Iris pigment epithelial cell (primary cell): ENCODE measurements around the gene SAMD4A.

ENCODE experiments used
- DNase-seq: peaks from one replicate; pipeline ENCODE4 v3.0.0-alpha.2; 2011; ENCODE audit warnings: low read depth

SAMD4A gene, protein sequence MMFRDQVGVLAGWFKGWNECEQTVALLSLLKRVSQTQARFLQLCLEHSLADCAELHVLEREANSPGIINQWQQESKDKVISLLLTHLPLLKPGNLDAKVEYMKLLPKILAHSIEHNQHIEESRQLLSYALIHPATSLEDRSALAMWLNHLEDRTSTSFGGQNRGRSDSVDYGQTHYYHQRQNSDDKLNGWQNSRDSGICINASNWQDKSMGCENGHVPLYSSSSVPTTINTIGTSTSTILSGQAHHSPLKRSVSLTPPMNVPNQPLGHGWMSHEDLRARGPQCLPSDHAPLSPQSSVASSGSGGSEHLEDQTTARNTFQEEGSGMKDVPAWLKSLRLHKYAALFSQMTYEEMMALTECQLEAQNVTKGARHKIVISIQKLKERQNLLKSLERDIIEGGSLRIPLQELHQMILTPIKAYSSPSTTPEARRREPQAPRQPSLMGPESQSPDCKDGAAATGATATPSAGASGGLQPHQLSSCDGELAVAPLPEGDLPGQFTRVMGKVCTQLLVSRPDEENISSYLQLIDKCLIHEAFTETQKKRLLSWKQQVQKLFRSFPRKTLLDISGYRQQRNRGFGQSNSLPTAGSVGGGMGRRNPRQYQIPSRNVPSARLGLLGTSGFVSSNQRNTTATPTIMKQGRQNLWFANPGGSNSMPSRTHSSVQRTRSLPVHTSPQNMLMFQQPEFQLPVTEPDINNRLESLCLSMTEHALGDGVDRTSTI

DNA sequence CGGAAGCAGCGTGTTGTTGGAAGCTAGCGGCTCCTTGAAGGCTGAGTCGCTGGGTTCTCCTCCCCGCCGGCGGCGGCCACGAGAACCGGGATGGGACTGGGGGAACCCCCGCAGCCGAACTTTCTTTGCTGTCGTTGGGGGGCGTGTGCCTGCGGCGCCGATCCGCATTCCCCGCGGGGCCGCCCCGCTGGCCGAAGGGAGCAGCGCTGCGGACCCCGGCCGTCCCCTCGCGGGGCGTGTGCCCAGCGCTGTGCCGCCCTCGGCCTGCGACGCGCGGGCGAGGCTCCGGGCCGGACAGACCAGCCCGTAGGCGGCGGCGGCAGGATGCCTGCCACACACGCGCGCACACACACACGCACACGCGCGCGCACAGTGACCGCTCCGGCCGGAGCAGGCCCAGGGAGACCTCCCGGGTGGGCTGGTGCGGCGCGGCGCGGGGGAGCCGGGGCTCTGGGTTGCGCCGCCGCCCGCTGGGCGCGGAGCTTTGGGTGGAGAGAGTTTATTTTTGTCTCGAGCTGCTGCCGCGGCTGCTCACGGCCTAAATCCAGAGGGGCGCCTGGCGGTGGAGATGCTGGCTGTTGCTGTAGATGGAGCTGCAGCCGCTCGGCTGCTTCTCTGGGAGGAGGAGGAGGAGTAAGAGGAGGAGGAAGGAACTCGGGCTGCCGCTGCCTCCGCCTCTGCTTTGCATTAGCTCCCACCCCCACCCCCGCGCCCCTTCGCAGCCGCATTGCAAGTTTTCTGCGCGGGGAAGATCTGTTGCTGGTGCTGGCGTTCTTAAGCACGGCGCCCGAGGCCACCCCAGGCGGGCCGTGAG lies at the start of gene SAMD4A:
TSS of gene SAMD4A (plus strand) at position 719 of the 814 bp plus-strand sequence. CDS start 789 bp downstream, outside the sequence.
- DNase-seq, result peak; percentile 91

DNA sequence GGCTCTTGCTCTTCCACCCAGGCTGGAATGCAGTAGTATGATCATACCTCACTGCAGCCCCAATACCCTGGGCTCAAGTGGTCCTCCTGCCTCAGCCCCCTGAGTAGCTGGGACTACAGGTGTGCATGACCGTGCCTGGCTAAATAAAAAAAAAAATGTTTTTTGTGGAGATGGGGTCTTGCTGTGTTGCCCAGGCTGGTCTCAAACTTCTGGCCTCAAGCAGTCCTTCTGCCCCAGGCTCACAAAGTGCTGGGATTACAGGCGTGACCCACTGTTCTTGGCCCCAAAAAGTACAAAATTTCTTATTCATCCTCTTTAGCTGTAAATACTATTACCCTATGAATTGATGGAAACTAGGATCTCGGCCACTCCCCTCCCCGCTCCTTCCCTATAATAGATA lies 42.5 kb upstream of the SAMD4A start:
- no peak for DNase-seq

DNA sequence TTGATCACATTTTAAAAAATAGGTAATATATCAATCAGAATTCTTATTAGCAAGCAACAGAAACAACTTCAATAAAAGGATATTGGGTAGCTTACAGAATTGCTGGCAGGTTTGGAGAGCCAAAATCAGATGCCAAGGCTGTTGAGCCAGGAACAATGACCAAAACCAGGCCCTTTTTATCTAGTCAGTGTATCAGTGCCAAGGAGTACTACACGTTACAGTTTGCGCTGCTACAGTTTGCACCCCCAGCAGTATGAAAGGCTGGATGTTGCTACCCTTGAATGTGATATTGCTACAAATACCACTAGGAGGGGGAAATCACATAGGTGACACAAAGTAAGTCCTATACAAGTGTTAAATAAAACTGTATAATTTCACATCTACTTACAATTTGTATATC lies 38.0 kb upstream of the SAMD4A start:
- DNase-seq, result no peak

DNA sequence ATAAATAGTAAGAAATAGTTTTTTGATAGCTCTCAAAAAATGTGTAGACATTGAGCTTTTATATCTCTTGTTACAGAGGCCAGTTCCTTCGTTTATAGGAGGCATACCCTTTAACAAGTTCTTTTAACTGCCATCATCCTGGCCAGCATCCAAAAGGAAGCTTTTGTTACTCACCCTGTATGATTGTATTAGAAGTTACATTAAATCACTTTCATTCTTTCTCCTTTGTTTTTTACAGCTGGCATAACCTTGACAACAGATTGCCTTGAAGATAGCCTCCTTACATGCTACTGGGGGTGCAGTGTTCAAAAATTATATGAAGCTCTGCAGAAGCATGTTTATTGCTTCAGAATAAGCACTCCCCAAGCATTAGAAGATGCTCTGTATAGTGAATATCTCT lies 37.1 kb upstream of the SAMD4A start:
- DNase-seq, result peak; percentile 70

DNA sequence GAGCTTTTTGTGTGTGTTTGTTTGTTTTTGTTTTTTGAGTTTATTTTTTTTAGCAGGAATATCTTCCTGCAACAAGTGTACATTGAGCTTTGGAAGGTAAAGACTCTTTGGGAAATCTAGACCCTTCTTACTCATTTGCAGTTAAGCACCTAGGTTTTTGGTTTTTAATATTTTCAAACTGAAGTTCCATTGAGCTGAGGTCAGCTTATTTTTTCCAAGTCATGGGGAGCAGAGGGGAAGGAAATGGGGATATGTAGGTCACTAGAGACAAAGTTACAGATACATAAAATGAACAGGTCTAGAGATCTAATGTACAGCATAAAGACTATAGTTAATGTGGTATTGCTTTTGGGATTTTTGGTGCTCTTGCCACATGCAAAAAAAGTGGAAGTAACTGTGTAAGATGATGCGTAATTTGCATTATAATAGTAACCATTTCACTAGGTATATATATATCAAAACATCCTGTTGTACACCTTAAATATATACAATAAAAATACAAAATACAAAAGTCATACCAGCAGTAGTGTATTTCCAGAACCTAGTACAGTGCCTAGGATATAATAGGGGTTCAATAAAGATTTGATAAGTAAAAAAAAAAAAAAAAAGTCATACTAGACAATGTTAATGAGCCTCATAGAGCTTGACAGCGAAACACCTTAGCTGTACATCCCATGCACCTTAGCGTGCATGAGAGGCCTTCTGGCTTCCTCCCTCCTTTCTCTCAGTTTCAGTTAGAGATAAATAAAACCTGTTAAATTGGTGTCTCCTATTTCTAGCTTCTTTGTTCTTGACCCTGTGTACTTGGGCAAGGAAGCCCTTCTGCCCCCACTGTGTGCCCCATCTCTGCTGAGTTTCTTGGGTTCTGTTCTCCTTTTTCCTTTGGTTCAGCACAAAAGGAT lies 34.6 kb upstream of the SAMD4A start:
- no peak for DNase-seq

DNA sequence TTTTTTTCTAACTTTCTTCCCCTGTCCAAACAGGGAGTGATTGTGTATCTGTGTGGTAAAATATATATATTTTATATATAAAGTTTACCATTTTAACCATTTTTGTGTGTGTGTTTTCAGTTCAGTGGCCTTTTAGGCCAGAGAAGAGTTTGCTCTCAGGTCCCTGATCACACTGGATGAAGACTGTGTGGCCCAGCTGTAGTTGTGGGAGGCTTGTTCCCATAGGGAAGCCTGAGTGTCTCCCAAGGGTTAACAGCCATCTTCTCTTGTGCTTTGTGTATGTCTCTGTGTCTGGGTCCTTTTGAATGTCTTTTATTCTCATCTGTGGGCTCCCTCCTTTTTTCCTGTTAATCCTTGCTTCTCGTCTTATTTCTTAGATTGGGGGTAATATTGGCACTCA lies 33.8 kb upstream of the SAMD4A start:
- no peak for DNase-seq

DNA sequence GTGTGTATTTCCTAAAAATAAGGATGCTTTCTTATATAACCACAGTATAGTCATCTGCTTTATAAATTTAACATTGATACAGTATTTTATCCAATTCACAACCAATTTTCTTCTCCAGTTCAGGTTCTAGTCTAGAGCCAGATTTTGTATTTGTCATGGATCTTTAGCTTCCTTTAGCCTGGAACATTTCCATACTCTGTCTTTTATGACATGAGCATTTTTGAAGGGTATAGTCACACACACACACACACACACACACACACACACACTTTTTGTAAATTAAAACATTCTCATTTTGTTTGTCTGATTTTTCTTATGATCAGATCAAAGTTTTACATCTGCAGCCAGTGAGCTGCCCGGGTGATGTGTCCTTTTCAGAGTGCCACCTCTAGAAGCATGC lies 31.8 kb upstream of the SAMD4A start:
- DNase-seq, result no peak

DNA sequence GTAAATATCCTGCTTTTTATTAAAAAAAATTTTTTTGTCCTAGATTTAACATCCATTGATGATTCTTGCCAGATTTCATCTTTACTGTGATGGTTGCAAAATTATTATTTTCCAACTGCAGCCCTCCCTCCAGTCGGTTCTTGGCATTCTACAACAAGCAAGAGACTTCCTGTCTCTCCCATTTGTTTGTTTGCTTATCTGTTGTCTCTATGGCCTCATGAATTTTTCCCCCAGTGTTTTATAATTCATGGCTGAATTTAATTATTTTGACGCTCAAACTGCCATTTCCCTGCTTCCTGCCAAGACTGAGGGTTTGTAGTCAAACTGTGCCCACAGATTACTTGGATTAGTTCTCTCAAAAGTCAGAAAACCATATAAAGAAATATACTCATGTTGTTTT lies 31.3 kb upstream of the SAMD4A start:
- no peak for DNase-seq

DNA sequence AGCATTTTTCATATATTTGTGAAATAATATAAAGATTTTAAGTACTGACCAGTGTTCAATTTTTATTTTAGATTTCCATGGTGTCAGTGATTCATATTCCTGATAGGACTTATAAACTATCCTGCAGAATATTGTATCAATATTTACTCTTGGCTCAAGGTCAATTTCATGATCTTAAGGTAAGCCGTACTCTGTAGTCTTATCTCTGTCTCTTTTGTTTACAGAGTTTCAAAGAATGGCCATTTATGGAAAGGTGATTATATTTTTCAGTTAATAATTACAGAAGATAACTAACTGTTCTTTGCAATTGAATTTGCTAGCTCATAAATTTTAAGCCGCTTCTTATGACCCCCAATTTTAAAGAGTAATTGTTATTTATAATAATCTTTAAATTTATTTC lies 29.3 kb upstream of the SAMD4A start:
- DNase-seq, result no peak

DNA sequence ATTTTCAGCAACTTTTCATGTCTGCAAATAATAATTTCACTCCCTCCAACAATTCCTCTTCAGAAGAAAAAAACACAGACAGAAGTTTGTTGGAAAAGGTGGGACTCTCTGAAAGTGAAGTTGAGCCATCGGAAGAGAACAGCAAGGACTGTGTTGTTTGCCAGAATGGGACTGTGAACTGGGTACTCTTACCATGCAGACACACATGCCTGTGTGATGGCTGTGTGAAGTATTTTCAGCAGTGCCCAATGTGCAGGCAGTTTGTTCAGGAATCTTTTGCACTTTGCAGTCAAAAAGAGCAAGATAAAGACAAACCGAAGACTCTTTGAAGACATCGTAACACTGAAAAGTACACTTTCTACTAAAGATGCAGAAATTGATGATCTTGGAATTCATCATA lies 28.9 kb upstream of the SAMD4A start:
- no peak for DNase-seq

DNA sequence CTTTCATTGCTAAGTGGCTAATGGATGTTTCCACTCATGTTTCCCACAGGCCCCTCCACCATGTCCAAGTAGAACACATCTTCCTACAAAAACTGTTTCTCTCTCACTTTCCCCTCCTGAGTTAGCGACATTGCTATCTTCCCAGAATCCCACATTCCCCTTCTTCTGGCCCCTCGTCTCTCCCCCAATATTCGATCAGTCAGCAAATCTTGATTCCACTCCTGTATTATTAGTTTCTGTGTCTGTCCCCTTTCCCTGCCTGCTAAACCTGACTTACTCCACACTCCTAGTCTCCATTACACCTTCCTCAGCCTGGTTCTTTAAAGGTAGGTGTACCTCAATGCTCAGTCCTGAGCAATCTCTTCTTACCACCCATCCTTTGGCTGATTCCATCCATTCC lies 19.3 kb upstream of the SAMD4A start:
- no peak for DNase-seq

DNA sequence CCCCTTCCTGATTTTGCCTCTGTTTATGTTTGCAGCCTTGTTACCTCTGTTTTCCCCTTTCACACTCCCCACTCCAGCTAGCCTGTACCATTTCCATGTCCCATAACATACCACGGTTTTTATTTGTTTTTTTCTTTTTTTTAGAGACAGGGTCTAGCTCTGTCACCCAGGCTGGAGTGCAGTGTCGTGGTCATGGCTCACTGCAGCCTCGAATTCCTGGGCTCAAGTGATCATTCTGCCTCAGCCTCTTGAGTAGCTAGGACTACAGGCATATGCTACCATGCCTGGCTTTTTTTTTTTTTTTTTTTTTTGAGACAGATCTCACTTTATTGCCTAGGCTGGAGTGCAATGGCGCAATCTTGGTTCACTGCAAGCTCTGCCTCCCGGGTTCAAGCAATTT lies 18.4 kb upstream of the SAMD4A start:
- no peak for DNase-seq

DNA sequence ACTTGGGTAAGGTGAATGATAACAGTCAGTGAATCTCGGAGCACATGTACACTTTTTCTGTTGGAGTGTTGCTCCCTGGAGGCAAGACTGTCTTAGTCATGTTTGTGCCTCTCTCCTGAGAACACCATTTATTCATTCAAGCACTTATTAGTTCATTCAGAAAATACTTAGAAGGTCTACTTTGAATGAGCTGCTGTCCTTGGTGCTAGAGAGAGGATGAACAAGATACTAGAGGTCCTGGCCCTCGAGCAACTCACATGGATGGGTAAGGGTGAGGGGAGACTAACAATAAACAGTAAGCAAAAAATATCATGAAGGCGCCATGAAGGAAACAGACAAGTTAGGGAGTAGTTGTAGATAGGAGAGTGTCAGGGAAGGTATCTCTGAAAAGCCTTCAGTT lies 17.1 kb upstream of the SAMD4A start:
- DNase-seq, result peak; percentile 37

DNA sequence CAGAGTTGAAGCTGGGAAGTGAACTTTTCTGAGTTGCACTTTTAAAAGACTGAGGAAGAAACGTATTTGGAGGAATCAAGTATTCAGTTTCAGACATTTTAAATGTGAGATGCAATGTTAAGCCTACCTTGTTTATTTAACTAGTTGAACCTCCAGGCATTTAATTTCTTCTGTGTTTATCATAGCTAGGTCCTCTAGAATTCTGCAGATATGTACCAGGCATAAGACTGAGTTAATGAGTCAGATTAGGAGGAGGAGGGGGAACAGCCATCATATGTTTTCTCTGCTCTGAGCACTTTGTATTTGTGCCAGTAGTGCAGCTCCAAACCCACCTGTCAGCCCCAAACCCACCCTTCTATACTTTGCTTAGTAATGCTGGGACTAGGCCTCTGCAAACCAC lies 16.4 kb upstream of the SAMD4A start:
- peak; percentile 46 for DNase-seq

DNA sequence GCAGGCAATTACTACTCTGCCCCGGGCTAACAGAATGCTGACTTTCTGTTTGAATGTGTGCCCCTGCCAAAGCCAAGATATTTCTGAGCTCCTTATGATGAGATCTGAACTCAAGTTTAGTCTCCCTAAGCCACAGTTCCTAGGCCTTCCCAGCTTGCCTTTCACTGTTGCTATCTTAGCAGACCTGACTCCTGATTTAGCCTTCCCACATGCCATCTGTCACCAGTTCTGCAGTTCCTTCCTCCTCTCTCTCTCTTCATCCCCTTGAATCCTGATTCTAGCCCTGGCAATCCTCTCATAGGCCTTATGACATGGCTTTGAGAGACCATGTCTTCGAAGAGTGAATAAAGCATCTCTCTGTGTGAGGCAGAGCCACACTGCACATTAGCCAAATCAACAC lies 12.5 kb upstream of the SAMD4A start:
- DNase-seq, result no peak

DNA sequence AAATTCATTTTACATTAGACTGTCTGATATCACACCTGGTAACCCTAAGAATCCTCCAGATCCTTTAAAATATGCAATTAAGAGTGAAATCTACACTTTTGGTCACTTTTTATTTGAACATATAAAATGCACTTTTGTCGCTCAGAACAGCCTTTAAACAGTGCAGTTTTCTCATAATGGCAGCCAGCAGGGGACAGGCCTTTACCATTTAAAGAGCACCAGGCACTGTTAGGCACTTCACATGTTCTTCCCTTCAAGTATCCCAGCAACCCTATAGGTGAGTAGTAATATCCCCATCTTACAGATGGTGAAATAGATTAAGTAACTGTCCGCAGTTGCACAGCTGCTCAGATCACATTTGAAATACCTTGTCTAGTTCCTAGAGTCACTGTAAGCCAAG lies 11.3 kb upstream of the SAMD4A start:
- DNase-seq, result no peak

DNA sequence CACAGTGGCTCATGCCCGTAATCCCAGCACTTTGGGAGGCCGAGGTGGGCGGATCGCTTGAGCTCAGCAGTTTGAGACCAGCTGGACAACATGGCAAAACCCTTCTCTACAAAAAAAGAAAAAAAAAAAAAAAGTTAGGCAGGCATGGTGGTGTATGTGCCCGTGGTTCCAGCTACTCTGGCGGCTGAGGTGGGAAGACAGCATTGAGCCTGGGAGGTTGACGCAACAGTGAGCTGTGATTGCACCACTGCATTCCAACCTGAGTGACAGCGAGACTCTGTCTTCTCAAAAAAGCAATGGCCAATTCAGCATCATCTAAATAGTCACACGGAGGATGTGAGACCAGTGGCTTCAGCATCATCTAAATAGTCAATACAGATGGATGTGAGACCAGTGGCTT lies 10.4 kb upstream of the SAMD4A start:
- no peak for DNase-seq

DNA sequence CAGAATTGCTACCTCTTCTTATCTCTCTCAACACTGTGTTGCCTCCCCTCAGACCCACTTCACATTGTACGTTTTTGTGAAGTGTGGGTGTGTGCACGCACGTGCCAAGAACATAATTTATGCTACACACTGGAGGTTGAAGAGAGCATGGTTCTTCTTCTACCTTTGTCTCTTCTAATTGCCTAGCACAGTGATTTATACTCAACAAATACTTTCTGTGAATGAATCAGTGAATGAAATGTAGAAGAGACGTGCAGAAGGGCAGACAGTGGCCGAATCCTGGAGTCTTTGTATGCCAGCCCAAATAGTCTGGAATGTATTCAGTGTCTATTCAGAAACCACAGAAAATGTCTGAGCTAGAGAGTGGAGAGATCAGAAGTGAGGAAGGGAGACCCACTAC lies 4.6 kb upstream of the SAMD4A start:
- no peak for DNase-seq

DNA sequence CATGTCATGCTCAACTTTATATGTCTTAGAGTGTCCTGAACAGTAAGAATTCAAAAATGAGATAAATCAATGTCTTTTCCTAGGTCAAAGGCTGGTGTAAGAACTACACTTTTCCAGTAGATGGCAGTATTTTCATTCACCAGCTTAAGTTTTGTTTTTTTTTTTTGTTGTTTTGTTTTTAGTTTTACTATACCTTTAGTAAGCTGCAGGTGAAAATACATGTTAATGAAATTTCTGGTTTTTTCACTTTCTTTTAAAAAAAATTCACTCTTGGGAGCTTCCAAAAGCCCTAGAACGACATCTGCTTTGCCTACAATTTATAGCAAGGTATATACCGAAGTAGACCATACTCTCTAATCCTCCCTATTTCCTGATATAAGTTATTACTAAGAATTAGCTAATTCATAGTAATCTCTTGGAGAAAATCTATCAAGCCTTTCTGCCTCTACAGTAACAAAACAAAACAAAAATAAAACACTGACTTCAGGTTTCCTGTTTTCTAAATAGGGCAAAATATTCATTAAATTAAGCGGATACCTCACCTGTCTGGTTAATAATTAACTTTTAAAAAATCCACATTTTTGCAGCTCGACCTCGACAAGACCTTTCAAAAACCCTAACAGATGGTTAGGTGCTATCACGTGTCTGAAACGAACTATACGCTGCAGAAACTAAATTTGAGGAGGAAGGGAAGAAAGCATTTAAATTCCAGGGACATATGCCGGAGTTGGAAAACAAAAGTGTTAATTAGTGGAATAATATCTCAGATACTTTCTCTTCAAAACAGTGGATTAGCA lies 2.7 kb upstream of the SAMD4A start:
- DNase-seq, result no peak

DNA sequence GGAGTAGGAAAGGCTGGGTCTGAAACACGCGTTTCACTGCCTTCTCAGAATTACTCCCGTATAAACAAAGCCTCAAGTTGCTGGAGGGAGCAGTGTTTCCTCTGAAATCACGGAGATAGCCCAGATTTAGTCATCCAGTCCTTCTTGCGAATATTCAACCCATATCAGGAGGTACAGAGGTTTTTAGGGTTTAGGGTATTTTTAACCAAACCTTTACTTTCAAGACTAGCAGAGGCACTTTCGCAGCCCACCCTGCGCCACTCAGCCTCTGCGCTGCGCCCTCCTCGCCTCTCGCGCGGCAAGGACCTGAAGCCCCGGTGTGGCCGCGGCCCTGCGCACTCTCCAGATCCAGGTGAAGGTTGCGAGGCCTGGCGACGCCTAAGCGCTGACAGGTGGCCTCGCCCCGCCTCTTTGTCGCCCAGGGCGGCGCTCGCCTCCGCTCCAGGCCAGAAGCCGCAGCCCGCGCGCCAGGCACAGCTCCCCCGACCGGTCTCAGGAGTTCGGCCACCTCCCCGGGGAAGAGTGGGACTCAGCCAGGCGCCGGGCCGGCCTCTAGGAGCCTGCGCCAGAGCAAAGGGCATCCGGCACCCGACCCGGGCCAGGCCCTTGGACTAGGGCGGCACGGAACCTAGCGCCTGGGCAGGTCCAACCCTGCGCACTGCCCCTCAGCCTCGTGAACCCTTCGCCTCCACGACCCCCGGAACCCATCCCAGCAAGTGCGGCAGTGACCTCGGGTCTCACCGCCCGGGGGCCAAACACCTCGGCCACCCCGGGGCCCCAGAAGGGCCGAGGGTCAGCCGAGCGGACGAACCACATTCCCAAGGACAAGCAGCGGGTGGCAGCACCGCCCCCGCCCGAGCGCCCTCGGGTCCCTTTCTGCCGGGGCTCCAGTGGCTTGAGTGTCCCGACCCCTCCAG lies 1.8 kb upstream of the SAMD4A start:
- peak; percentile 87 for DNase-seq
